Gastrocnemius medialis (tissue), 4 donors: ENCODE data around the gene ZCCHC17.

Experiments used
- POLR2A ChIP-seq, 2 donors: fragments of 450-650 bp; IDR thresholded peaks; one replicate each; pipeline ENCODE4 v1.6.1; 2017; ENCODE audit warnings: antibody characterized with exemption in 2 of 2, mild to moderate bottlenecking in 2 of 2, moderate library complexity in 2 of 2
- TF ChIP-seq, protein P1 (sequence below), 5 experiments: fragments of 450-650 bp in 3 of 5; fragments of 200-600 bp in 2 of 5; sonication (generic) in 2 of 5; IDR thresholded peaks in 4 of 5; conservative IDR thresholded peaks in 1 of 5; 1 replicate in 4 of 5; 2 replicates in 1 of 5; pipeline ENCODE4 v1.5.1; 2016 to 2019; ENCODE audit warnings: antibody characterized with exemption in 5 of 5, mild to moderate bottlenecking in 3 of 5, moderate library complexity in 3 of 5

DNA sequence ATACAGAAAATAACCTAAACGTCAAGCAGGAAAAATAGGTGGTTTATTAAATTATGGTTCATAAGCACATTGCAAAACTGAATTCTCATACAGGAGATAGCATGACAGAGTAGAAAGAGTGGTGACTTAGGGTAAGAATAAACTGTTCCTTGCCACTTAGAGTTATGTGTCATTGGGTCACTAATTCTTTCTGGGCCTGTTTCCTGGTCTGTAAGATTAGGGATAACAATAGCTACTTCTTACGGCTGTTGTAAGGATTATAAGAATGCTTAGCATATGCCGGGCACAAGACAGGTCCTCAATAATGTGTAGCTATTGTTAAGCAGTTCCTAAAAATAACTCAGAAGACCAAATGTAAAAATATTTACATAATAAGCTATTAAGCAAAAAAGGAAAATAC lies 24.5 kb upstream of the ZCCHC17 start:
- no peak for TF ChIP-seq POLR2A (IDR thresholded peaks at IDR 0.05)
- TF ChIP-seq, protein P1, sequence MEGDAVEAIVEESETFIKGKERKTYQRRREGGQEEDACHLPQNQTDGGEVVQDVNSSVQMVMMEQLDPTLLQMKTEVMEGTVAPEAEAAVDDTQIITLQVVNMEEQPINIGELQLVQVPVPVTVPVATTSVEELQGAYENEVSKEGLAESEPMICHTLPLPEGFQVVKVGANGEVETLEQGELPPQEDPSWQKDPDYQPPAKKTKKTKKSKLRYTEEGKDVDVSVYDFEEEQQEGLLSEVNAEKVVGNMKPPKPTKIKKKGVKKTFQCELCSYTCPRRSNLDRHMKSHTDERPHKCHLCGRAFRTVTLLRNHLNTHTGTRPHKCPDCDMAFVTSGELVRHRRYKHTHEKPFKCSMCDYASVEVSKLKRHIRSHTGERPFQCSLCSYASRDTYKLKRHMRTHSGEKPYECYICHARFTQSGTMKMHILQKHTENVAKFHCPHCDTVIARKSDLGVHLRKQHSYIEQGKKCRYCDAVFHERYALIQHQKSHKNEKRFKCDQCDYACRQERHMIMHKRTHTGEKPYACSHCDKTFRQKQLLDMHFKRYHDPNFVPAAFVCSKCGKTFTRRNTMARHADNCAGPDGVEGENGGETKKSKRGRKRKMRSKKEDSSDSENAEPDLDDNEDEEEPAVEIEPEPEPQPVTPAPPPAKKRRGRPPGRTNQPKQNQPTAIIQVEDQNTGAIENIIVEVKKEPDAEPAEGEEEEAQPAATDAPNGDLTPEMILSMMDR (IDR thresholded peaks at IDR 0.05 in 4 of 5, conservative IDR thresholded peaks at IDR 0.05 in 1 of 5), result no peak
